T1000 (cell line): ENCODE results near the gene KBTBD3.
"Not testable (repeated sequence)": the region's sequence is repeated elsewhere in the genome, so short reads cannot be mapped to it uniquely, and the experiment has no call there.

Source experiments
- DNase-seq: peaks from one replicate; lab custom pipeline; 2025; ENCODE audit warnings: mixed read lengths; lab: John Stamatoyannopoulos, UW

Gene KBTBD3

GRCh38 chr11:106061249-106061784 lies 15.8 kb downstream of the KBTBD3 start:
- no peak for DNase-seq

- no peak for DNase-seq
These were observed 17.5 kb downstream of the KBTBD3 start for GRCh38 chr11:106059617-106060016.

GRCh38 chr11:106058377-106058776 lies 18.8 kb downstream of the KBTBD3 start:
- not testable (repeated sequence) for DNase-seq

- no peak for DNase-seq
These were observed 26.0 kb downstream of the KBTBD3 start for GRCh38 chr11:106051103-106051502.

GRCh38 chr11:106049727-106050476 lies 27.2 kb downstream of the KBTBD3 start:
- DNase-seq, result no peak

- DNase-seq, result no peak
These were observed 29.5 kb downstream of the KBTBD3 start for GRCh38 chr11:106047631-106048030.

GRCh38 chr11:106043540-106043939 lies 33.6 kb downstream of the KBTBD3 start:
- DNase-seq, result no peak

GRCh38 chr11:106032861-106033260 lies 44.3 kb downstream of the KBTBD3 start:
- no peak for DNase-seq

- DNase-seq, result no peak
These were observed 45.2 kb downstream of the KBTBD3 start for GRCh38 chr11:106031936-106032335.

GRCh38 chr11:106031202-106031810 lies 45.8 kb downstream of the KBTBD3 start:
- DNase-seq, result no peak

- DNase-seq, result no peak
These were observed 46.5 kb downstream of the KBTBD3 start for GRCh38 chr11:106030609-106031008.

- DNase-seq, result no peak
These were observed 54.3 kb downstream of the KBTBD3 start for GRCh38 chr11:106022795-106023275.

- peak; percentile 92 for DNase-seq
These were observed 55.0 kb downstream of the KBTBD3 start, which contains the start of gene MSANTD4 for GRCh38 chr11:106021967-106022794. Gene MSANTD4 (minus strand): TSS chr11:106022240. CDS start chr11:106010917, 11,323 bp downstream.

GRCh38 chr11:106021181-106021966 lies 55.8 kb downstream of the KBTBD3 start:
- no peak for DNase-seq

GRCh38 chr11:106017093-106017492 lies 60.1 kb downstream of the KBTBD3 start:
- DNase-seq, result no peak

- no peak for DNase-seq
These were observed 62.1 kb downstream of the KBTBD3 start for GRCh38 chr11:106015066-106015465.

- DNase-seq, result no peak
These were observed 62.5 kb downstream of the KBTBD3 start for GRCh38 chr11:106014620-106015019.

GRCh38 chr11:106014035-106014434 lies 63.1 kb downstream of the KBTBD3 start:
- no peak for DNase-seq

- no peak for DNase-seq
These were observed 64.4 kb downstream of the KBTBD3 start for GRCh38 chr11:106012744-106013143.

GRCh38 chr11:106011481-106011880 lies 65.7 kb downstream of the KBTBD3 start:
- DNase-seq, result no peak

GRCh38 chr11:106003094-106003493 lies 74.1 kb downstream of the KBTBD3 start:
- DNase-seq, result not testable (repeated sequence)
